GM18907 (cell line): Measurements from ENCODE around the gene SCN11A.

Source experiments
- ATAC-seq: cut with Tn5 transposase; IDR thresholded peaks from one replicate; pipeline ENCODE4 v1.9.1; 2021; ENCODE audit warnings: mild to moderate bottlenecking, moderate library complexity; ENCODE audit not compliant: unreplicated experiment

SCN11A gene

GRCh38 chr3:39051649-39052561, at the start of gene SCN11A, which contains the start of gene WDR48:
Gene SCN11A, minus strand, starts transcription at chr3:39051944. Its CDS starts 101,582 bp downstream, at chr3:38950362.
Gene WDR48, plus strand, starts transcription at chr3:39052016. Its CDS starts 10 bp downstream, at chr3:39052026.
- peak; percentile 98 for ATAC-seq

GRCh38 chr3:39101022-39101689, 49.4 kb upstream of the SCN11A start:
- no peak for ATAC-seq

- ATAC-seq, result no peak
Measured at GRCh38 chr3:39100500-39100886, 48.7 kb upstream of the SCN11A start.

- ATAC-seq, result no peak
Measured at GRCh38 chr3:39099738-39100499, 48.2 kb upstream of the SCN11A start.

- no peak for ATAC-seq
Measured at GRCh38 chr3:39099242-39099641, 47.5 kb upstream of the SCN11A start.

GRCh38 chr3:39098473-39099000, 46.8 kb upstream of the SCN11A start:
- ATAC-seq, result no peak

GRCh38 chr3:39097716-39098472, 46.1 kb upstream of the SCN11A start:
- ATAC-seq, result no peak

- no peak for ATAC-seq
Measured at GRCh38 chr3:39096775-39097174, 45.0 kb upstream of the SCN11A start.

GRCh38 chr3:39095778-39096177, 44.0 kb upstream of the SCN11A start:
- ATAC-seq, result no peak

GRCh38 chr3:39094851-39095677, 43.3 kb upstream of the SCN11A start:
- no peak for ATAC-seq

- no peak for ATAC-seq
Measured at GRCh38 chr3:39090922-39091321, 39.2 kb upstream of the SCN11A start.

- ATAC-seq, result no peak
Measured at GRCh38 chr3:39088889-39089288, 37.1 kb upstream of the SCN11A start.

- no peak for ATAC-seq
Measured at GRCh38 chr3:39088456-39088855, 36.7 kb upstream of the SCN11A start.

GRCh38 chr3:39086144-39086543, 34.4 kb upstream of the SCN11A start:
- no peak for ATAC-seq

GRCh38 chr3:39082666-39083313, 31.0 kb upstream of the SCN11A start:
- no peak for ATAC-seq

GRCh38 chr3:39080026-39080425, 28.3 kb upstream of the SCN11A start:
- ATAC-seq, result no peak

GRCh38 chr3:39079530-39079929, 27.8 kb upstream of the SCN11A start:
- ATAC-seq, result no peak

GRCh38 chr3:39075910-39076309, 24.2 kb upstream of the SCN11A start:
- no peak for ATAC-seq

- no peak for ATAC-seq
Measured at GRCh38 chr3:39068556-39068955, 16.8 kb upstream of the SCN11A start.
